NCI-H2196 treated with DMSO at 0.1 percent for 48 hours (cell line): ENCODE data around the gene ADAMTSL5.
A peak's percentile ranks its signal among the peaks of the same experiment; 100 is the strongest.
"Not testable (repeated sequence)": the region's sequence is repeated elsewhere in the genome, so short reads cannot be mapped to it uniquely, and the experiment has no call there.

Source experiments
- DNase-seq: peaks from one replicate; lab custom pipeline; 2025; ENCODE audit not compliant: unreplicated experiment; lab: John Stamatoyannopoulos, UW

Gene ADAMTSL5

GRCh38 chr19:1514295-1514661 is 1.5 kb upstream of the ADAMTSL5 start:
- no peak for DNase-seq

- DNase-seq: peak; percentile 4
These were observed 878 bp upstream of the ADAMTSL5 start for GRCh38 chr19:1513499-1514294.

- DNase-seq: no peak
These were observed 1.2 kb downstream of the ADAMTSL5 start for GRCh38 chr19:1511318-1512317.

- no peak for DNase-seq
These were observed 2.0 kb downstream of the ADAMTSL5 start for GRCh38 chr19:1510807-1511206.

- DNase-seq: no peak
These were observed 2.4 kb downstream of the ADAMTSL5 start for GRCh38 chr19:1510442-1510806.

GRCh38 chr19:1509602-1510441 is 3.0 kb downstream of the ADAMTSL5 start:
- no peak for DNase-seq

- no peak for DNase-seq
These were observed 4.3 kb downstream of the ADAMTSL5 start for GRCh38 chr19:1508507-1508856.

- peak; percentile 98 for DNase-seq
These were observed 4.9 kb downstream of the ADAMTSL5 start for GRCh38 chr19:1507763-1508506.

- no peak for DNase-seq
These were observed 5.6 kb downstream of the ADAMTSL5 start for GRCh38 chr19:1507192-1507660.

- no peak for DNase-seq
These were observed 6.6 kb downstream of the ADAMTSL5 start for GRCh38 chr19:1505991-1506881.

- DNase-seq: no peak
These were observed 7.8 kb downstream of the ADAMTSL5 start for GRCh38 chr19:1505012-1505411.

GRCh38 chr19:1503925-1504773 is 8.7 kb downstream of the ADAMTSL5 start:
- DNase-seq: no peak

GRCh38 chr19:1503089-1503924 is 9.5 kb downstream of the ADAMTSL5 start:
- DNase-seq: no peak

- DNase-seq: no peak
These were observed 10.3 kb downstream of the ADAMTSL5 start for GRCh38 chr19:1502433-1503088.

GRCh38 chr19:1501200-1501595 is 11.6 kb downstream of the ADAMTSL5 start:
- DNase-seq: no peak

GRCh38 chr19:1499231-1499630 is 13.6 kb downstream of the ADAMTSL5 start:
- not testable (repeated sequence) for DNase-seq
